Epithelial cell of proximal tubule (primary cell): ENCODE data around the gene PON1. TPM values are rescaled to one million over a fixed set of nuclear protein-coding genes. Genes with fewer than 3 reads are reported as not detected.

Experiments used
- DNase-seq: peaks from one replicate; pipeline ENCODE4 v3.0.0-alpha.2; 2011; ENCODE audit warnings: low read depth
- H3K4me3 ChIP-seq: 2 replicates; pipeline ENCODE4 v1.5.1; 2011; ENCODE audit warnings: low read depth, mild to moderate bottlenecking, low read length
- CTCF ChIP-seq: conservative IDR thresholded peaks from 2 replicates; pipeline ENCODE4 v1.5.1; 2012; ENCODE audit warnings: low read depth, mild to moderate bottlenecking, low read length
- total RNA-seq: library from RNA; depleted of rRNA; stranded (reverse); fragments of >200 nt; gene quantifications from 2 replicates; pipeline ENCODE4 v1.2.3, GENCODE V29; 2015

The PON1 gene
- total RNA-seq, 1 donor from 2014 or later: not detected

GRCh38 chr7:95250571-95250970 lies 73.8 kb downstream of the PON1 start:
- no peak for DNase-seq
- no peak overlapping the region for H3K4me3 ChIP-seq
- no peak for TF ChIP-seq CTCF

Other genes starting within 250 kb of the PON1 start
- gene PON3, start 71.8 kb upstream of the PON1 start, total RNA-seq: not detected in 2 replicates
- 147 and 208 TPM in 2 replicates for gene PON2, start 110.5 kb upstream of the PON1 start, total RNA-seq
- 0.17 TPM in 1 of 2 replicates, not detected in the other for gene ASB4, start 161.4 kb upstream of the PON1 start, total RNA-seq